HG03565 (cell line): ENCODE data around the gene ALDH7A1.

Source experiments
- ATAC-seq: cut with Tn5 transposase; IDR thresholded peaks from one replicate; pipeline ENCODE4 v1.9.1; 2021; ENCODE audit warnings: mild to moderate bottlenecking, moderate library complexity; ENCODE audit not compliant: unreplicated experiment

The ALDH7A1 gene

DNA sequence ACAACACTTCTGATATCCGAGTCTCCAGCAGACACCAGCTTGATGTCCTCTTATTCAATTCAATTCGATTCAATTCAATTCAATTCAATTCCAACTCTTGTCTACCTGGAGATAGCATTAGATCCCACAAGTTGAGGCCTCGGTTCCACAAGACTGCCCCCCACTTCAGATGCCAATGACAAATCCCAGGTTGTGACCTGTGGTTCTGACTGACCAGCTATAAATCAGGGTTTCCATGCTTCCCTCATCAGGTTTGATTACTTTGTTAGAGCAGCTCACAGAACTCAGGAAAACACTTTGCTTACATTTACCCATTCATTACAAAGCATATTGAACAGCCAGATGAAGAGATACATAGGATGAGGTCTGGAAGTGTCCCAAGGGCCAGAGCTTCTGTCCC is 82.6 kb downstream of the ALDH7A1 start:
- ATAC-seq = no peak

DNA sequence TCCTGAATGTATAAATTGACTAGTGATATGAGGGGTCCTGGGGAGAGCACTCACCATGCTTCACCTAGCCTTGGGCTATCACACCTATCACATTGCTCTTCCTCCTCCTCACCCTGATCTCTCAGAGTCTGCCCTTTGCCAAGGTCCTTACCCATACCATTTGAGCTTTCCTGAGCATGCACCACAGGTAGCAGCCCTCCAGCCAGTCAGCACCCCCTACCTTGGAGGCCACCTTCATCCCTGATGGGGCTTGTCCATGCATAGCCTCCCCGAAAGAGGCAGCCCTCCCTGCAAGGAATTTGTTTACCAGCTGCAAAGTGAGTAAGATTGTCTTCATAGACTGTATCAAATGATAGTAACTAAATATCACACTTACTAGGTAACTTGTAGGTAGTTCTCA is 83.1 kb downstream of the ALDH7A1 start:
- ATAC-seq = no peak

DNA sequence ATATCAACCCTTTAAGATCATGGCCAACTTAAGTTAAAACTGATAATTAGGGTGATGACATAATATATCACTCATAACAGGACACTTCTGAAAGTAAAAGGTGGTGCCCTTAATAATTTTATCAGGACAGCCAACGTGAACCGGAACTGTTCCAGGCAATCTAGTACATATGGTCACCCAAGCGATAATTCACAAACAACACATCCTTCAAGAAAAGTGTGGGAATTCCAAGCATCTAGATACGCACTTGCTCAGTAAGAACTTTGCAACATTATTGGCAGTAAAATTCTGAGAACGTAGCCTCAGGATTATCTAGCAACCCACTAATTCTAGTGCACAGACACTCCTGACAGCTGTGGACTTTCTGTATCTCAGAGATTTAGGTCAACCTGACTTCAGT is 85.7 kb downstream of the ALDH7A1 start:
- no peak for ATAC-seq

DNA sequence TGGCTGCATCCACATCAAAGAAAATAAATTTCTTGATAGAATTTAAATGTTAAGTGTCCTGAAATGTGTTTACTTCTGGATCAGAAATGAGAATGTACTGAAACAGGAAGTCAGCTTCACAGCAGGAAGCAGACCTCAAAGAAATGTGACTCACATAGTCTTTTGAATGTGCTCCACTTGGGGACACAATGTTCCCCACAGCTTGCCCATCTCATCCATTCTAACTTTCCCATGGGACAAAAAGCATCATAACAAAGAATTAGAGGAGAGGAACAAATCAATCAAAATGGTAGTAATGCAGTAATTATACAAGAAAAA is 86.1 kb downstream of the ALDH7A1 start:
- no peak for ATAC-seq

DNA sequence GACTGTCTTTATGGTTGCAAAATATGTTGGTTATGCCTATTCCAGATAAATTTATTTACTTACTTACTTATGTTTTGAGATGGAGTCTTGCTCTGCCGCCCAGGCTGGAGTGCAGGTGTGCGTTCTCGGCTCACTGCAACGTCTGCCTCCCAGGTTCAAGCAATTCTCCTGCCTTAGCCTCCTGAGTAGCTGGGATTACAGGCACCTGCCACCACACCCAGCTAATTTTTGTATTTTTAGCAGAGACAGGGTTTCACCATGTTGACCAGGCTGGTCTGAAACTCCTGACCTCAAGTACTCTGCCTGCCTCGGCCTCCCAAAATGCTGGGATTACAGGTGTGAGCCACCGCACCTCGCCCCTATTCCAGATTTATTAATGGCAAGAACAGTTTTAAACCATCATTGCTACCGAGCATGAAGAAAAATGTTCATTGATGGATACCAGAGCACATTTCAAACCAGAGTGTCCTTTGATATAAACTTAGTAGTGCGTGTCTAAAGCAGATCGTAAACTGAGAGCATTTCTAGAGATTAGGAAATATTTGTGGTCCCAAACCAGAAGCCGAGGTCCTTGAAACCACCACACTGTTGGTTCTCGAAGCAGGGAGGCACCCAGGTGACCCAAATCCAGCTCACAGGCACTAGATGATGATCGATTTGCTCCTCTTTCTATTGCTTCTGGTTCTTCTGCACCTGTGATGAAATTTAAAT is 86.6 kb downstream of the ALDH7A1 start:
- no peak for ATAC-seq

DNA sequence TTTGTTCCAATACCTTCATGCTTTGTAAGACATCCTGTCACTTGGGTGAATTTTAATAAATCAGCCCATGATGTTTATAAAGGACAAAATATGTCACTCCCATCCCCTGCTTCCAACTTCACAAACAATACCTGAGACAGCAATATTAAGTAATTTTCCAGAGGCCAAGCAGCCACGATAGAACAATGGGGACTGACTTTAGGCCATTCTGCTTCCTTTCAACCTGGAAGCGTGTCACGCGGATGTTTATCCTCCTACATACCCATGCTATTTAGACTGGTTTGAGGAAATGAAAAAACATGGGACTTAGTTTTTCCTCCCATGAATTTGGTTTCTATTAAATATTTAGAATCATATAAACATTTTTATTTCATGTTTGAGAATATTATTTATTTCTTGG is 88.9 kb downstream of the ALDH7A1 start:
- no peak for ATAC-seq

DNA sequence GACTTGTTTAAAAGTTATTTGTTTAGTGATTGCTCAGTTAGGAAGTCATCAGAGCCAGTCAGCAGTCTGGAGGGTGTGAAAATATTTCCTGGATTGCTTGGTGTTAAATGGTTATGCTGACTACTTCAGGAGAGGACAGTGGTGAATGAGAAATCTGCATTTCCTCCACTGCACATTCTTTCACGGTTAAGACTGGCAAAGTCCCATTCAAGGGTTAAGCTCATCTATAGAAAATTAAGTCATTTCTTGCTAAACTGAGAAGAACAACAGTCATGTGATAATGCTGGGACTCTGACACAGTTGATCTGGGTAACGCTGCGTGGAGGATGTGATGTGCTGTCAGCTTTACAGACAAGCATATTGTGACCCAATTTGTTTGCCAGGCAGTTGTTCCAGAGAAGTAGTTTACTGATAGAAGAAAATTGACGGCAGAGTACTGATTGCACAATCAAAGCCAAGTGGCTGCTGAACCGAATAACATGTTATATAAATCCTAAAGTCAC is 91.4 kb downstream of the ALDH7A1 start:
- ATAC-seq = no peak

DNA sequence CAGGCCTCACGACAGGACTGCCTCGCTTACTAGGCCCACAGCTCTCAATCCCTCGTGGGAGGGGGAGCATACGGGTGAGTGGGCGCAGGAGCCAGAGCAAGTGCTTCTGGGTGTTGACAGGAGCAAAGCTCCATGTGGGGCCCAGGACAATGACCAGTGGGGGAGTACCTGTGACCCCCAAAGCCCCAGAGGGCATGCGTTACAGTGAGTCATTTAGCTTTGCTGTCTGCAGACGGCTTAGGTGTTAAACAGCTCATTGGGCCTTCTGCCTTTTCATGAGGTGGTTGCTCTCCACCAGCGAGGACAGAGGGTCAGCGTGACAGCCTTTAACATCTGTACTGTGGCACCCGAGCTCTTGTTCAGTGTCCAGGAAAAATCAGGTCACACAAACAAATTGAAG is 93.6 kb downstream of the ALDH7A1 start:
- no peak for ATAC-seq

DNA sequence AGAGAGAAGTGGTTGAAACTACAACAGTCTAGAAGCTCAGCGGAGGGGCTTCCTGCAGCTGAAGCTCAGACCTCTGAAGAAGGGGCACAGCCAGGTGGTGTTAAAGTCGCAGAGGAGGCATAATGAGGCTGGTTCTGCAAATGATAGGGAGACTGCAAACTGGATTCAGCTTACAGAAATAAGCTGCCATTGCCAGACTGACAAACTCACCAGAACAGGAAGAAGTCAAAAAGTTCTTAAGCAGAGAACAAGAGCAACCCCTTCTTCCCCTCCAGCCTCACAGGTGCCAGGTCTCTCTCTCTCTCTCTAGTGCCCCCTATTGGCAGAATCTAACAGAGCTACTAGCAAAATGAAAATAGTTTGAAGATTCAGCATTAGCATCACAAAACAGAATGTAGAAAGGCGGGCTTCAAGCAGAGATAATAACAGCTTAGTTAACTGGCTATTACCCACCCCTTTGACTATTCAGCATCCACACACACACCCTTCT is 95.1 kb downstream of the ALDH7A1 start:
- ATAC-seq = peak; percentile 51

DNA sequence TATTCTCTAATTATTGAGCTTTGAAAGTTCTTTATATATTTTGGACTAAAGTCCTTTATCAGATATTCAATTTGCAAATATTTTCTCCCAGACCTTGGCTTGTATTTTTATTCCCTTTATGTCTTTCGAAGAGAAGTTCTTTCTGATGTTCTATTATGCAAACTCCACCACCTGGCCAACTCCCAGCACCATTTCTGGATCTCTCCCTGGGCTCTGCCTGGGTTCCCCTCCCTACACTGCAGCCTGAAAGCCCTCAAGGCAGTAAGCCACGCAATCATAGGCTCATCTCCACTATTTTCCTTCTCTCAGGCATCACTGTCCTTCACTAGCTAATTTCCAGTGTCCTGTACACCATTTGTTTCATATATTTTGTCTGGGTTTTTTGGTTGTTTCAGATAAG is 95.7 kb downstream of the ALDH7A1 start:
- ATAC-seq = no peak

DNA sequence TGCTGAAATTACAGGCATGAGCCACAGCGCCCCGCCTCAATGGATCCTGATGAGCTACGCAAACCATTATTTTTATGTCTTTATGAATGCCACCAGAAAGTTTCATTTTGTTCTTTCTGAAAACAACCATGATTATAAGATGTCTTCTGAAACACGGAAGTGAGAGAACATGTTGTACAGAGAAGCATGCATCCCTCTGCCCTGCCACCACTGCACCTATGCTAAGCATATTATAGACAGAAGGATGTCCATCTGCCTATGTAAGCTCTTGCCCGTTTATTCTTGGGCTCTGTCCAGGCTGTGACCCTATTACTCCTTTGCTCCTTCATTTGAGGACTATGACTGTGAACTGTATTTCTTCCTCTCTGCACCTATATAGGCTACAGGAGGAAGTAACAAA is 97.5 kb downstream of the ALDH7A1 start:
- ATAC-seq = no peak

DNA sequence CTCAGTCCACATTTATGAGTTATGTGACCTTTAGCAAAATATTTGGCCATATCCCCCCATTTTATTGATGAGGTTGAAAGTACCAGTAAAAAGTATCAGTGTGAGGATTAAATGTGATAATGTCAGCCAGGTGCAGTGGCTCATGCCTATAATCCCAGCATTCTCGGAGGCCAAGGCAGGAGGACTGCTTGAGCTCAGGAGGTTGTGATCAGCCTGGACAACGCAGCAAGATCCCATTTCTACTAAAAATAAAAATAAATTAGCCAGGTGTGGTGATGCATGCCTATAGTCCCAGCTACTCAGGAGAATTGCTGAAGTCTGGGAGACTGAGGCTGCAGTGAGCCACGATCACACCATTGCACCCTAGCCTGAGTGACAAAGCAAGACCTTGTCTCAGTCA is 100.6 kb downstream of the ALDH7A1 start:
- no peak for ATAC-seq

DNA sequence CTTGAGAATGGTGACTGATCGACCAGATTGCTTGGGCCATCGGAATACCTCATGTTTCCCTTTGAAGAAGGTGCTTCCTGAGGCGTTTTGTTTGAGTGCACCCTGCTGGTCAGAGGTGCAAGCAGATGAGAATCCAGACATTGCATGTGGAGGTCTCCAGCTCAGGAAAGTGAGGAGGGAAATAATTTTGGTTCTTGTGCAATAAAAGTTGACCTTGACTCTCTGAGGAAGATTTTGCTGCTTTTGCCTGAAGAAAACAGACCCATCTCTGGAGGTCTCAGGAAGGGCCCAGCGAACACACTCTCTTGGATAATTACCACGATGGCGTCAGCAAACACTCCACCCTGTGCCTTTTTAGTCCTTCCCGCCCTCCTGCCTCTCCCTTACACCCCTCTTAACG is 102.1 kb downstream of the ALDH7A1 start:
- ATAC-seq = no peak

DNA sequence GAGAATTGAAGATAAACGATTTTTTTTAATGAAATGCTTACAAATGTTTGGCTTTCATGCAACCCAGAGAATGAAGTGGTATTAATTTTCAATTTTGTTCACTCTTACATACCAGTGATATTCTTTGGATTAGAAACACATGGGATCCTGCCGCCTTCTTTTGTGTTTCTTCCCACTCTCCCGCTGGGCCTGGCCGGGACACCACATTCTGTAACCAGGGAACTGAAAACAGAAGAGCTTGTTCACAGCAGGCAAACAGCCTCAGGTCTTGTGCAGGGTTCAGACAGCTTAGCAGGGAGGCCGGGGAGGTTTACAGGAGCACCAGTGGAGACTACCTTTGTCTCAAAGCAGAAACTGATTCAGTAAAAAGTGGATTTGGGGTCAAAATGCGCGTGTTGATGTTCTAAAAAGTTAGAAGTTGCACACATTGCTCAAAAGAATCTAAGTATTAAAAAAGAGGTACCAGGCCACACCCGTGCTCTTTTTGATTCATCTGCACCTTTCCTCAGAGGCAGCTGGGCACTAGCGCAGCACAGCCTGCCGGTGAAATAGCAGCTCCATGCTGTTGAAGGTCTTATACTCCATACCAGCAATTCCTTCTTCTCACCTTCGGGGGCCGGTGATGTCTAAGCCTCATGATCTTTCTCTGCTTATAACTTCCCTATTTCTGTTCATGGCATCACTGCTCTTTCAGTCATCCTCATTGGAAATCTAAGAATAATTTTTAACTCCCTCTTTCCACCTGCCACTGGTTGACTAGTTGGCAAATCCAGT is 104.7 kb downstream of the ALDH7A1 start:
- ATAC-seq = no peak

DNA sequence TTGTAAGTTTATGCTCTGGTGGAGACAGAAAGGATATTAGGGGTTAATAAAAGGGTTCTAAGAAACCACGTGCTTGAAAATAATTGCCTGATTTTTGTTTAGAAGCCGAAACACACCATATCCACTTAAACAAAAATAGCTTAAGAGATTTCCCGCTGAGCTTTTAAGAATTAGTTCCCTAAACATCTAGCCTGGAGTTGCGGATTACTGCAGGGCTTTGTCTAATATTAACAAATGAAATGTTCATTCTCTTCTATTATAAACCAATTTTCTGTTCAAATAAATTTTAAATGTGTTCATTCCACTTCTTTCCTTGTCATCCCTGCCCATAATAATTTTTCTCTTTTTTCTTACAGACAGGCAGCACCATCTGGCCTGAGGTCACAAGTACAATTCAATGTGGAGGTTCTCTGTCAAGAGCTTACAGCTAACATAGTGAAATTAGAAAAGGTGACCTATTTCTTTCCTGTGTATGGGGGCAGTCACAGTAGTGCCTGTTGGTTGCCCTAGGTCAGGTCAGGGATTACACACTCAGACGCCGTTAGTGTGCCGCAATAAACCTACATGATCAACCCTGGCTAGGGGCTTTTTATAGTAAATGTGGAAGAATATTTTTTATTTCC is 106.5 kb downstream of the ALDH7A1 start:
- no peak for ATAC-seq

DNA sequence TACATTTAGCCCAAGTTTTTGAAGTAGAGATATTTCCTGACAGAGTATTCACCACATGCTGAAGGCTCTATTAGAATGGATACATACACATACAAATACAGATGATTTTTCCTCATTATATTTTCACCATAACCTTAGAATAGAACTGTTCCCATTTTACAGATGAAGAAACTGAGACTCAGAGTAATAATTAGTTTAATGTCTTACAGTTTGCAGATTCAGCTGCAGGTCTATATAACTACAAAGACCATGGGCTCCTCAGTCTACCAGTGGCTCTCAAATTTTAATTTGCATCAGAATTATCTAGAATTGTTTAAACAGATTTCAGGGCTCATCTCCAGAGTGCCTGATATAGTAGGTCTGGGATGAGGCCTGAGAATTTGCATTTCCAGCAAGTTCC is 107.4 kb downstream of the ALDH7A1 start:
- no peak for ATAC-seq

DNA sequence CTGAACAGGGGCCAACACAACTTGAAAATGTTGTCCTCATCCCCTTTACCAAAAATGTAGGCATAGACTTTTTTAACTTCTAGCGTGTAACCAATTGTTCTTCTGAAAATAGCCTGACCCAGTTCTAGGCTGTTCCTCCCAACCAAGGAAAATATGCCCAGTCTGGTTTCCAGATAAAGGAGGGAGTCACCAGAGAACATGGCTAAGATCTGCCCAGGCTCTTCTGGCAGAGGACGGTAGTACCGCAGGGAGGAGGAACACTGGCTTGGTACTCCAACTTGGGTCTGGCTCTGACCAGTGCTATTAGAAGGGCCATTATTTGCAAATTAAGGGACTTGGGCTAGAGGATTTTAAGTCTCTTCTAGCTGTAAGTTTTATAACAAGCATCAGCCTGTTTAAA is 108.7 kb downstream of the ALDH7A1 start:
- ATAC-seq = no peak

DNA sequence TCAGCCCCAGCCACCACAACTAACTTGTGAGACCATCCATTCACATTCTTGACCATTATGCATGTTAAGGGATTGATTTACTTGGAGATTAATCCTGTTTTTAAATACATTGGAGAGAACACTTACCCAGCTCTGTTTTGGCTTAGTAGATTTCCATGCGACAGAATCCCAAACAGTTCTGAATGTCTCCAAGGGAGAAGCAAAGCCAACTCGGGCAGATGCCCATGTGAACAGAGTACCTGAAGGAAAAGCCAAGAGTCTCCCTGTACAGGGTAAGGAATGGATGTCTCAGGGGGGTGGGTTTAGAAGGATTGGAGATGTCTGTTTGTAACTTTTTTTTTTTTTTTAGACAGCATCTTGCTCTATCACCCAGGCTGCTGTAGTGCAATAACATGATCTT is 110.8 kb downstream of the ALDH7A1 start:
- no peak for ATAC-seq

DNA sequence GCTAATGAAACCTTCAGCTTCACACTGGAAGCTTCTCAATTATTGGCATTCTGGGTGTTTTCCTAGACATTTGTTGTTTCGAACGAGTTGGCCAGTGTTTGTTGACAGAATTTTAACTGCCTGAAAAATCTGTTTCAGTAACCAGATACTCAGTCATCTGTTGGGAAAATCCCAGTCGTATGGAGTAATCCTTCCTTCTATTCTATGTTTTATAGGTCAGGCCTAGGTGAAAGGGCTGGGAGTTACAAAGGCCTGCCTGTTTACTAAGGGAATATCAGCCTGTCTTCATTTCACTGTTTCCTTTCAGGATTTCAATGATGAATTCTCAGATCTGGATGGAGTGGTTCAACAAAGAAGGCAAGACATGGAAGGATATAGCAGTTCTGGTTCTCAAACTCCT is 111.9 kb downstream of the ALDH7A1 start:
- ATAC-seq = no peak

DNA sequence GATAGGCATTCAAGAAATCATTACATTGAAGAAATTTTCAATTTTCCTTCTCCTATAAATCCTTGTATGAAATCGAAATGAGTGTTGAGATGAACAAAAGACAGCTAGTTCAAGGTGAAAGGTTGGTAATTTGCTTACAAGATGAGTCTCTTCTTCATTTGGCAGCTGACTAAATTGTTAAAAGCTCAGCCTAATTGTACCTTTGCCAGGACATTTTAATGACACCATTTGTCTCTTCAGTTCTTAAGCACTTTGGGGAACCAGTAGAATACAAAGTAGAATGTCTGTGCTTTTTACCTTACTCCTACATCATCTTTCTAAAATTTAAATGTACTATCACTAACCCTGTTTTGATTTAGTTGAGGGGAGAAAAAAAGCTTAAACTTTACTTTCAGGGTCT is 112.4 kb downstream of the ALDH7A1 start:
- ATAC-seq = no peak

DNA sequence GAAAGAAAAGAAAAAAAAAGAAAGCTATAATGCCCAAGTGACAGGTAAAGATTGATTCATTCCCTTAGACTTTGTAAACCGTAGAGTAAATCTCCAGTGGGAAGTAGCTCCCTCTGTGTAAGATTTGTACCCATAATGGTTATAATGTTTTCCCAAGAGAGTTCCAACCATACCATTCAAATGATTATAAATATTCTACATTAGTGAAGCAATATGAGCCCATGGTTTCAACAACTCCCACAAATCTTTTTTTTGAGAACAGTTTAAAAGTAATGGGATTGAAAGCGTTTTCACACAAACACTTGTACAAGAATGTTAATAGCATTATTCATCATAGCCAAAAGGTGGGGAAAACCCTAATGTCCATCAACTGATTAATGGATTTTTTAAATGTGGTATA is 113.8 kb downstream of the ALDH7A1 start:
- ATAC-seq = no peak
